HG02642 (cell line): ENCODE measurements around the gene CHADL.

Source experiments
- ATAC-seq: cut with Tn5 transposase; IDR thresholded peaks from one replicate; pipeline ENCODE4 v1.9.1; 2021; ENCODE audit warnings: mild to moderate bottlenecking; ENCODE audit not compliant: unreplicated experiment, poor library complexity

The CHADL gene, protein sequence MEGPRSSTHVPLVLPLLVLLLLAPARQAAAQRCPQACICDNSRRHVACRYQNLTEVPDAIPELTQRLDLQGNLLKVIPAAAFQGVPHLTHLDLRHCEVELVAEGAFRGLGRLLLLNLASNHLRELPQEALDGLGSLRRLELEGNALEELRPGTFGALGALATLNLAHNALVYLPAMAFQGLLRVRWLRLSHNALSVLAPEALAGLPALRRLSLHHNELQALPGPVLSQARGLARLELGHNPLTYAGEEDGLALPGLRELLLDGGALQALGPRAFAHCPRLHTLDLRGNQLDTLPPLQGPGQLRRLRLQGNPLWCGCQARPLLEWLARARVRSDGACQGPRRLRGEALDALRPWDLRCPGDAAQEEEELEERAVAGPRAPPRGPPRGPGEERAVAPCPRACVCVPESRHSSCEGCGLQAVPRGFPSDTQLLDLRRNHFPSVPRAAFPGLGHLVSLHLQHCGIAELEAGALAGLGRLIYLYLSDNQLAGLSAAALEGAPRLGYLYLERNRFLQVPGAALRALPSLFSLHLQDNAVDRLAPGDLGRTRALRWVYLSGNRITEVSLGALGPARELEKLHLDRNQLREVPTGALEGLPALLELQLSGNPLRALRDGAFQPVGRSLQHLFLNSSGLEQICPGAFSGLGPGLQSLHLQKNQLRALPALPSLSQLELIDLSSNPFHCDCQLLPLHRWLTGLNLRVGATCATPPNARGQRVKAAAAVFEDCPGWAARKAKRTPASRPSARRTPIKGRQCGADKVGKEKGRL

DNA sequence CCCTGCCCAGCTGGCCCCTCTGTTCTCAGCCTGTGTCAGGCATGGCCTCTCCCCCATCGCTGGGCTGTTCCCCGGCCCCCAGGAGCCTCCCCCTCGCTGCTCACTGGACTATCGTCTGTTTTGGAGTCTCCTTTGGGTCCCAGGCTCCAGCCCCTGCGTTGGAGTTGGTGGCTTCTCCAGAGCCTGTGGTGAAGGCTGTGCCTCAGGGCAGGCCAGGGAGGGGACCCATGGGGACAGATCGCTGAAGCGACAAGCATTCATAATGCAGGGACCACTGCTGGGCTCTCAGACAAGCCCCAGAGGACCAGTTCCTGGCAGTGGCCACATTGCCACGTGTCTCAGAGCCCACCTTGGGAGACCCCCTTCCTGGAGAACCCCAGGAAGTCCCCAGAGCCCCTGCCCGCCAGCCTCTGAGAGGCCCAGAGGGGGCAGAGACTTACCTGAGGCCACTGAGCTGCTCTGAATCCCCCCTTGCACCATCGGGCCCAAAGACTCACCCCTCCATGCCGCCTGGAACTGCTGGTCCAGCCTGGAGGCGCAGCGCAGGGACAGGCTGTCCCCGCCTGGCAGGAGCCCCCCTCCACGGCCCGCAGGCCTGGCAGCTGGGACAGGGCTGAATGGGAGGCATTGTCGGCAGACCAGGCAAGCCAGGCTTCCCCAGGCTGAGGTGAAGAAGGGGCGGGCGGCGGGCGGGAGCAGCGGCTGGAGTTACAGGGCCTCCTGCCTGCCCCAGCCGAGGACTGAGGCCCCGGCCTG is at the start of gene CHADL:
CHADL (minus strand) TSS at position 555 of the 756 bp plus-strand sequence; CDS start at position 505, 50 bp downstream.
- no peak for ATAC-seq

GRCh38 chr22:41289671-41290070 is 48.9 kb upstream of the CHADL start:
- ATAC-seq, result no peak

DNA sequence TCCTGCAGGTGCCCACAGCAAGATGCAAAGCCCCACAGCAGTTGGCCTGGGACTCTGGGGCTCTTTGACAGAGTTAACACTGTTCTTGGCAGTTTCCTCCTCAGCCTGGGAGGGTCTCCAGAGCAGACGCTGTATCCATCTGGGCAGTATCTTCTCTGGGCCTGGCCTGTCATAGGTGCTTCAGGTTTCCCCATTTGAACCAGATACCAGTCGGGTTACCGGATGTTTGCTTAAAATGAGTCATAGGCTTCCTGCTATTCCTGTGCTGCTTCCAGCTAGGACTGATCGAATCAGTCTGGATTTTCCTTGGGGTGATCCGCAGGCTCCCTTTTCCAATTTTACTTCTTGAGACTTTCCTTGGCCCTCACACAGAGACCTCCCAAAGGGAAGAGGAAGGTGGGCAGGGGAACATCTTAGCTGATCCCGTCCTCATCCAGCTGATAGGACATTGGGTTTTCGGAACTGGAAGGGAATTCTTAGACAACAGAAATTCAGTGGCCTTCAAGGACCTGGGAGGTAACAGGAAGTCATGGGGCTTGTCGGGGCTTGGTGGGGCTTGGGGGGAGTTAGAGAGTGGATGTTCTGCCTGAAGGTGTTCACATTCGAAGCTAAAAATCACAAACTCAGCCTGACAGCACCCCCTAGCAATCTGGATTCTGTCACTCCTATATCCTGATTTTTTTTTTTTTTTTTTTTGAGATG is 47.7 kb upstream of the CHADL start:
- ATAC-seq, result no peak

- ATAC-seq, result peak; percentile 14
Observed at GRCh38 chr22:41286639-41287091, 45.9 kb upstream of the CHADL start.

DNA sequence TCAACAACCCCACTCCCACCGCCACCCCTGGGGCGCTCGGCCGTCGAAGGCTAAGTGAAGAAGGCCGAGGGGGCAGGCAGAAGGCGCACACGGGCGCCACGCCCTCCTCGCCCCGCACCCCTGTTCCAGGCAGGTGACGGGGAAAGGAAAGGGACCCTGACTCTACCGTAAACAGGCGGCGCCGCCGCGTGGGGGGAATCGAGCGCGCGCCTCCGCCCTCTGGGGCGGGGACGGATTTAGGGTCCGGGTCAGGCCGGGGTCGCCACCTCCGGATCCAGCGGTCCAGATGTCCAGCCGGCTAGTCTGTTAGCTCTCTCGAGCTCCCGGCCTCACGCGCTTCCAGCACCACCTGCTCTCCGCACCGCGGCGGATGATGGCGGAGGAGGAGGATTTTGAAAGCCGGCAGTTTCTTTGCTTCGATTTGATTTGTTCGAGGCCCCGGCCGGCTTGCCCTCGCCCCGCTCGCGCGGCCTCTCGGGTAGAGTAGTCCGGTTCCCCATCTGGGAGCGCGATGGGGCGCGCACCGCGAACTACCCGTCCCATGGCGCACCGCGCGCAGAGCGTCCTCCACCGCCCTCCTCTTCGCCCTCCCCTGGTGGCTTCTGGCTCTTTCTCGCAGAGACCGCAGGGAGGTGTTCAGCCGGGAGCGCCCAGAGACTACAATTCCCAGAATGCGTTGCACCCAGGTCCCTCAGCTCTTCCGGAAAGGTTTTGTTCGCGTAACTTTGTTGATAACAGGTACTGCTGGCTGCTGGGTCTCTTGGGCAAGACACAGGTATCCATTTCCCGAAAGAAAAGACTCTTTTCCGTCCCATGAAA is 45.3 kb upstream of the CHADL start, which contains the start of gene RANGAP1:
RANGAP1 (minus strand) TSS at position 368 of the 819 bp plus-strand sequence. CDS start 5,143 bp downstream, outside the sequence.
- ATAC-seq, result peak; percentile 97

DNA sequence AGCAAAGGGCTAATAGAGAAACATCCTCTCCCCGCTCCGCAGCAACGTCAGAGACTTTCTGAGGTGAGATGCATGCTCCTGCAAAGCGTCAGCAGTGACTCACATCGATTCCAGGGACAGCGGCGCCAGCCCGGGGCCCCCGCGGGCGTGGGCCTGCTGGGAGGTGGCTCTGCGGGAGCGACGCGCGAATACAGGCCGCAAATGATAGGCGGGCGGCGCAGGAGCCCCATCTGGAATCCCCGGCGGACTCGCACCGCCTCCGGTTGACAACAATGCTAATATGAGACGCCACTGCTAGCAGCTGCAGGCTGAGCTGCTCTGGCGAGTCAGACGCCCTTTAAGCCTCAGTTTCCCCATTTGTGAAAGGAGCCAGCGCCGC is 44.7 kb upstream of the CHADL start:
- peak; percentile 17 for ATAC-seq

- no peak for ATAC-seq
Observed at GRCh38 chr22:41284465-41284864, 43.7 kb upstream of the CHADL start.

DNA sequence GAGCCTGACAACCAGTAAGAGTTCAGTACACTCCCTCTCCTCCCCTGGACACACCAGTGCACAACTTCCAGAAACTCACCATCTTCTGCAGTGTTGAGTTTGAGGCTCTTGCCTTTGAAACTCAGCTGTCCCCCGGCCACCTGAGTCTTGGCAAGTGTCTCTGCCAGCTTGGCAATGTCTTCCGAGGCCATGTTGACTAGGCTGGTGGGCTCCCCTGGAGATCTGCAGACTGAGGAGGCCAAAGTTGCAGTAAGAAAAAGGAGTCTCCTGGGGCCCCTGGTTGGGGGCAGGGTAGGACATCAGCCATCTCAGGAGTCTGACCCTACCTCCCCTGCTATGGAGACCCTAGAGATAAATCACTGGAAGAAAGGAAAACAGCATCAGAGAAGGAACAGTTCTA is 40.1 kb upstream of the CHADL start:
- no peak for ATAC-seq

GRCh38 chr22:41280065-41280464 is 39.3 kb upstream of the CHADL start:
- no peak for ATAC-seq

- ATAC-seq, result no peak
Observed at GRCh38 chr22:41274856-41275255, 34.1 kb upstream of the CHADL start.

DNA sequence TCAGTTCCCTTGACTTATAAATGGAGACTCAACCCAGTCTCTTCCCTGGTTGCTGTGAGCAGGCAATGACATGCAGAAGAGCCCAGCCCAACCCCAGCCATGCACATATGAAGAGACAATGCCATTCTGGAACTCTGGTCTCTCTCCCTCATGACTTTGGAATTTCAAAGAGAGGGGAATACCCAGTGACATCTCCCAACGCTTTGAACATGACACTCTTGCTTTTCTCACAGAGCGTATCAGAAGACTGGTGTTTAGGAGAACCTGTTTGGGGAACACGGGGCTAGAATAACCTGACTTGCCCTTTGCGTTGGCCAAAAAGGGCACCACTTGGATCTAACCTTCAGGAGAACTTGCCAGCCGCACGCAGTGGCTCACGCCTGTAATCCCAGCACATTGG is 32.4 kb upstream of the CHADL start:
- ATAC-seq, result no peak

GRCh38 chr22:41271787-41272186 is 31.1 kb upstream of the CHADL start:
- ATAC-seq, result no peak

GRCh38 chr22:41267958-41268357 is 27.2 kb upstream of the CHADL start:
- ATAC-seq, result no peak

- ATAC-seq, result no peak
Observed at GRCh38 chr22:41264408-41264941, 23.7 kb upstream of the CHADL start.

DNA sequence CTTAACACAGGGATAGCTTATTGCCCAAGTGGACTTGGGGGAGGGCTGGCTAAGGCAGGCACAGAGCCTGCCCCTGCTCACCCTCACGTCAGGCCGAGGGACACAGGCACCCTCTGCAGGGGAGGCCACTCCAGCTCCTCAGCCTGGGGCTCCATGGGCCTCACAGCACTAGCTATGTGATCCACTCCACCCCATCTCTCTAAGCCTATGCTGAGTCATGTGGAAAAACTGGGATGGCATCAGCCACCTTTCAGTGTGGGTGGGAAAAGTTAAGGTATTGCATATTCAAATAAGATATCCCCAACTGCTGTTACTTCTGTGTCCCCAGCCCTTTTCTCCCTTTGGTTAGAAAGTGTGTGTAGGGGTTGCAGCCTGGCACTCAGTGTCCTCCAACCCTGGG is 23.0 kb upstream of the CHADL start:
- ATAC-seq, result no peak

GRCh38 chr22:41262250-41262765 is 21.6 kb upstream of the CHADL start:
- ATAC-seq, result no peak

GRCh38 chr22:41261541-41262249 is 21.0 kb upstream of the CHADL start:
- no peak for ATAC-seq

- ATAC-seq, result no peak
Observed at GRCh38 chr22:41260871-41261270, 20.1 kb upstream of the CHADL start.
